Liver (tissue), 3 donors: Measurements from ENCODE around the gene NIPBL.

Experiments used
- ATF3 ChIP-seq: IDR thresholded peaks from 2 replicates; pipeline ENCODE4 v1.6.1; 2016; ENCODE audit warnings: antibody characterized with exemption
- CTCF ChIP-seq: fragments of 150-350 bp; IDR thresholded peaks from 2 replicates; pipeline ENCODE4 v1.5.1; 2017; ENCODE audit warnings: improper control_type of control experiment, low read depth, low read length; ENCODE audit not compliant: missing input control
- GABPA ChIP-seq, 2 donors: IDR thresholded peaks in 1 of 2; conservative IDR thresholded peaks in 1 of 2; 2 replicates each; pipeline ENCODE4 v1.6.1; 2016; ENCODE audit warnings: antibody characterized with exemption in 2 of 2, mild to moderate bottlenecking in 1 of 2, moderate library complexity in 1 of 2
- HNF4G ChIP-seq: IDR thresholded peaks from 2 replicates; pipeline ENCODE4 v1.6.1; 2016; ENCODE audit warnings: antibody characterized with exemption
- JUND ChIP-seq, 2 donors: IDR thresholded peaks; 2 replicates each; pipeline ENCODE4 v1.6.1; 2016; ENCODE audit warnings: antibody characterized with exemption in 2 of 2
- MAX ChIP-seq: IDR thresholded peaks from 2 replicates; pipeline ENCODE4 v1.6.1; 2016; ENCODE audit warnings: antibody characterized with exemption
- RAD21 ChIP-seq, 2 donors: IDR thresholded peaks; 2 replicates each; pipeline ENCODE4 v1.6.1; 2016; ENCODE audit warnings: antibody characterized with exemption in 2 of 2, mild to moderate bottlenecking in 2 of 2
- YY1 ChIP-seq: IDR thresholded peaks from 2 replicates; pipeline ENCODE4 v1.6.1; 2016; ENCODE audit warnings: antibody characterized with exemption, mild to moderate bottlenecking
- donor health status: healthy.
- donor health status: healthy.

- no peak for TF ChIP-seq MAX
- no peak for TF ChIP-seq YY1
- no peak for TF ChIP-seq GABPA (IDR thresholded peaks at IDR 0.05 in 1 of 2, conservative IDR thresholded peaks at IDR 0.05 in 1 of 2)
- TF ChIP-seq RAD21 (IDR thresholded peaks at IDR 0.05) = no peak
- TF ChIP-seq CTCF = no peak
- TF ChIP-seq JUND (IDR thresholded peaks at IDR 0.05) = no peak
- no peak for TF ChIP-seq HNF4G
- no peak for TF ChIP-seq ATF3
Measured at GRCh38 chr5:37075399-37075950, 198.9 kb downstream of the NIPBL start.
